ENCODE results near the gene TUBGCP5.

DNA sequence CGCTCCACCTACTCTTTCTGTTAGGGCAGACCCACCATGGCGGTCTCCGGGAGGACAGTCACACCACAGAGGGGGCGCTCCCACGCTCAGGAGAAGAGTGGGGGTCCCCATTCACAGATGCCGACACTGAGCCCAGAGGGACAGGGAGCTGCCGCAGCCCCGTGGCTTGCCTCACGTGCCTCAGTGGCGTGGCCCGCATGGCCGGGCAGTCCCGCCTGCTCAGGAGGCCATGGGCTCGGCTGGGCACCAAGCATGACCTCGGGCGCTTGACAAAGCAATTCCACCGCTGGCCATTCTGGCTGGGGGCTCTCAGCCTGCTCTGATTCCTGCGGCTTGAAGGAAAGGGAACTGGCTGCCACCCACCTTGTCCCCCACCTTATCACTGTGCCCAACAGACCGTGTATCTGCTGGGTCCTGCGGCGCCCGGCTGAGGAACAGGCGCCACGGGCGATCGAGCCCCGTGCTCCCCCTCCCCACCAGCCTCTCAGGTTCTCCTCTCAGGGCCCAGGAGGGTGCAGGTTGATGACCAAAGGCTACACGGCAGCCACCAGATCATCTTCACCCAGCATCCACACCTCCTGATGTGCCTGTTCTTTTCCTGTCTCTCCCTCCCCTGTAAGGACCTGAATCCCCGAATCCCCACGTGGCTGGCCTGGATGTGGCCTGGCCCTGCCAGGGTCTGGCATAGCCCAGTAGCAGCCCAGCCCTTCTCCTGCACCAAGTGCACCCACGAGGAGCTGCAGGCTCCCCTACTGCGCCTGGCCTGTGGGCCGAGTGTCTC is 79.9 kb downstream of the TUBGCP5 start:
- no peak for TF ChIP-seq POLR2AphosphoS5 (IDR thresholded peaks at IDR 0.05; ENCODE audit: borderline replicate concordance, low read depth, low read length)
- TF ChIP-seq EZH2 (IDR thresholded peaks at IDR 0.05) = no peak
